RCC 7860 (cell line): ENCODE measurements around the gene THADA.
A peak's percentile ranks its signal among the peaks of the same experiment; 100 is the strongest.

Experiments
- DNase-seq: peaks from one replicate; pipeline ENCODE4 v3.0.0-alpha.2; 2015; ENCODE audit warnings: low spot score
- FAIRE-seq: peaks from 2 replicates; lab custom pipeline; 2012; peaks lifted over from hg19 to GRCh38; lab: Jason Lieb, UNC

THADA gene

DNA sequence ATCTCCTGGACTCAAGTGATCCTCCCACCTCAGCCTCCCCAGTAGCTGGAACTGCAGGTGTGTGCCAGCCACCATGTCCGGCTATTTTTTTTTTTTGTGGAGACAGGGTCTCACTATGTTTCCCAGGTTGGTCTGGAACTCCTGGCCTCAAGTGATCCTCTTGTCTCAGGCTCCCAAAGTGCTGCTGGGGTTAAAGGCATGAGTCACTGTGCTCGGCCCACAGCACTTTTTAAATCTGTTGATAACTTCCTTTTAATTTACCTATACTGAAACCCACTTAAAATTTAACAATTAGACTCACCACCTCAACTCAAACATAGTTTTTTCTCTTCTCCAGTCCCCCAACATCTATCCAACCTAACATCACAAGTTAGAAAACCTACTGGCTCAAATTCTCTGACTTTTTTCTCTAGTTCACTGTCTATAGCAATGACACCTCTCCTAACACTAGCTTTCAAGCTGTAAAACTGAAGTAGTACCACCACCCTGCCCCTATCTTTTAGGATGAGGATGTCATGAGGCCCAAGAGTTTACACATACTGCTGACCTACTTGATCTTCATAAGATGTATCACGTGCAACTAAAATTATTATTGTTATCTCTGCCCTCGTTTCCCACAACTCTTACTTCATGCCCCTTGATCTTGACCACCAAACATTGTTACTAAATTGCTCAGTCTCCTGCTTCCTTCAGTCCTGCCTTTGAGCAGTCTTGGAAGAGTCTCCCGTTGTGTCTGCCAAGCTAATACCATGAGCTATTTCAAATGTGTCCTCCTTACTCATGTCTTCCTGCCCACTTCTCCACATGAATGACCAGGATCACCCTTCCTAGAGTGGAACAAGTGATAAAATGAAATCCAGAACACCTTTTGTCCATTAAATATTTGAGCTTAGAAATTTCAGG, 227.1 kb downstream of the THADA start:
- FAIRE-seq (peak; percentile 31), DNase-seq (peak; percentile 52)

DNA sequence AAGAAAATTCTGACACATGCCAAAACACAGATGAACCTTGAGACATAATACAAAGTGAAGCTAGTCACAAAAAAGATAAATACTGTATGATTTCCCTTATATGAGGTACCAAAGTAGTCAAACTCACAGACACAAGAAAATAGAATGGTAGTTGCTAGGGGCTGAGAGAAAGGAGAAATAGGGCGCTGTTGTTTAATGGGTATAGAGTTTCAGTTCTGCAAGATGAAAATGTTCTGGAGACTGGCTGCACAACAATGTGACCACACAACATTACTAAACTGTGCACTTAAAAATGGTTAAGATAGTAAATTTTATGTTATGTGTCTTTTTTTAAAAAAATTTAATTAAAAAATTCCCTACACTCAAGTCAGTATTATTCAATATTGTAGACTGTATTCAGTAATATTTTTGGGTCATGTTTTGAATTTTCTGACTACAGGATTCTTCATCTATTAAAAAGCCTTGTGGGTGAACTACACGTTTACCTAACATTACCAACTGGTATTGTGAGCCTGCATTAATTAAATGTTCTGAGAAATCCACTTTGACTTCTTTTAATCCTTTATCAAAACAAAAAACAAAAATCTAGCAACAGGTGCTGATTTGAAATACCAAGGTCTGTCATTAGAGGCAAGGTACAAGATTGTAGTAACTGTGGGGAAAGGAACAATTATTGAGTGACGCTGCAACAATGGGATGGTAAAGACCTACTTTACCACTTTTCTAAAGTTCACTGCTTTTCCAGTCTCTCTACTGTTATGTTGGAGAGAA, 228.6 kb downstream of the THADA start:
- DNase-seq = no peak
- FAIRE-seq = no peak

DNA sequence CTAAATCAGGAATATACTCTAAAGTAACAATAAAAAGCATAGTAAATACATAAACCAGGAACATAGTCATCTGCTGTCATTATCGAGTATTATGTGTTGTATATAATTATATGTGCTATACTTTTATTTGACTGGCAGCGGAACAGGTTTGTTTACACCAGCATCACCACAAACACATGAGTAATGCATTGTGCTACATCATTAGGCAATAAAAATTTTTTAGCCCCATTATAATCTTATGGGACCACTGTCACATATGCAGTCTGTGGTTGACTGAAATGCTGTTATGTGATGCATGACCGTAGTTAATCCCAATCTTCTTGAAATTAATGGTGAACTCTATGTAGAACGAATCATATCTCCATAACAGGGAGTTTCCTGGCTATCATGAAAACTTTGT, 232.7 kb downstream of the THADA start:
- FAIRE-seq (no peak), DNase-seq (no peak)

DNA sequence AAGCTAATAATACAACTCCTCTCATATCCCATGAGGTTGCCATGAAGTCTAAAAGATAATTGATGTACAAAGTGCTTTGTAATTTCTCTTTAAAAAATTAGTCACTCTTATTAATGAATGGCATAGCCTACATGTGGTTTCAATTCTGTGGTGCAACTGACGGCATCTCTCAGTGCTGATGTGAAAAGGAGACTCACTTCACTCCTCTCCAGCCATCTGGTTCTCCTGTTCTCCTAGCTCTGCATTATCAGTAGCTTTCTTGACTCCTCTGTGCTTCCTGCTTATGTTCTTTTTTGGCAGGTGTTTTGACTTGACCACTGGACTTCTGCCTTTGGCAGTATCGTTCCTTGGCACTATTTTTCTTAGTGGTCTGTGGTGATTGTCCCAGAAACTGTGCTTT, 234.6 kb downstream of the THADA start:
- DNase-seq = no peak
- FAIRE-seq = no peak

DNA sequence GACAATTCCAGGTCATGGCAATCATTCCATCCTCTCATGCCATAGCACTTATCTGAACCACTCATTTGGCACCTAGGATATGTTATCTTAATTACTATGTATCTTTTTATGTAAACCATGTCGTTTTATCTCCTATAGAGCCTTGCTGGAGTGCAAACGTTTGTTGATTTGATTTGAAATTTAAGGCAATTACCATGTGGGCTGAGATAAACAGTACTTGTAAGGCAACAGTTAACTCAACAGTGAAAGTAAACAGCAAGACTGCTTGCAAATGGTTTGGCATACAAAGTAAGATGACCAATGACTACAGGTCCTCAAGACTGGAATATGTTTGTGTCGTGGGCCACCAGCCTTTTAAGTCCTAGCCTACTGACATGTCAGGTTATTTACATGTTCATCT, 235.7 kb downstream of the THADA start:
- no peak for FAIRE-seq

DNA sequence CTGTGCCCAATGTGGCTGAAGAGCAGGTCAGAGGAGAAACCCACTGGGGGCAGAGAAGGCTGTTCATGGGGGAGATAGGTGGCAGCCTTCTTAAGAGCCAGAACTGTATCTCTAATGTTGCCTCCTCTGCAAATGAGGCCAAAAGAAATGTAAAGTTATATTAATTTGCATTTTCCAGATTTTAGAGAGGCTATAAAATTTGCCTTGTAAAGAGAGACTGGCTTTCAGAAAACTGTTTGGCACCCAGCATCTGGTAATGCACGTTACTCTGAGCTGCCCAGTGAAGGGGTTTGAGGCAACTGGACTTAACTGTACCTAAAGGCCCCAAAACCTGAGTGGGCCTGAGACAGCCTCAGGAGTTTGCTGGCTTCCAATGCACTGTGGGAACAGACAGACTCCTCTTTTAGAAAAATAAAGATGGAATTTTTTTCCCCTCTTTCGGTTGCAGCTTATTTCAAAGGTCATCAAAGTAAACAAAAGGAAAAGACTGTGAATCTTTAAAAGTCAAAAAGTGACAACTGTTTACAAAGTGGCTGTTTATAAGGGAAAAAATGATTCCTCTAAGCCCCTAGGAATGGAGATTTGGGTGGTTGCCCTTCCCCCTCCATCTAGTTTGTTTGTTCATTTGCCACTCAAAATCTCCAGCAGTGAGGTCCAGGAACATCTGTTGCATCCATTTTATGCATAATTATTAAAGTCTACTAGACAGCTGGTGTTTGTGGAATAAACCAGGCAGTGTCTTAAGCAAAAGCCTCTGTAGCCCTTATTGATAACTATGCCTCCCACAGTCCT, 237.2 kb downstream of the THADA start:
- no peak for DNase-seq
- FAIRE-seq = no peak

More for the DNA sequence above, 235.7 kb downstream of the THADA start:
- DNase-seq = no peak

DNA sequence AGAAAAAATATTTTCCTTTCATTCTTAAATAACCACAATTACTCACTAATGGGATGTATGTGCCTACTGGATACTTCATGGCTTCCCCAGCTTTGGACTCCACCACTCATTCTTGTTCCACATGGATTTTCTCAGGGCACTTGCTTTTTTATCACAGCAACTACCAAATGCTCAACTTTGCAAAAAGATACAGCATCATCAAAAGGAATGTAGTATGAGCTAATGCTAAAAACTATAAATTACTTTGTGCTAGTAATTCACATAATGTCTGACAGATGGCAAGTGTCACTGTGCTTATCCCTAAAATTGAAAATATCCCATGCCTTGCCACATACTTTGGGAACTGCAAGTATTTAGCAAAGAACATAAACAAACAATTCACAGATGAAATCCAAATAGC, 239.1 kb downstream of the THADA start:
- FAIRE-seq (no peak), DNase-seq (no peak)

DNA sequence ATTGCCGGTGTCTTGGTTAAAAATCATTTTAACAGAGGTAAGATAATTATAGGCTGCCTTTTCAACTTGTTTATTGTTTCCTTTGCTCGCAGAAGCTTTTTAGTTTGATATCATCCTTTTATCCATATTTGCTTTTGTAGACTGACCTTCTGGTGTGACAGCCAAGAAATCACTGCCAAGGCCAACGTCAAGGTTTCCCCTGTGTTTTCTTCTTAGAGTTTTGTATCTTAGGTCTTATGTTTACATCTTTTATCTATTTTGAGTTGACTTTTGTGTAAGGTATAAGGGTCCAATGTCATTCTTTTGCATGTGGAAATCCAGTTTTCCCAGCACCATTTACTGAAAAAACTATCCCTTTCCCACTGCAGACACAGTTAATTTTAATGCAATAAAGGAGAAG, 240.4 kb downstream of the THADA start:
- no peak for DNase-seq
- no peak for FAIRE-seq

DNA sequence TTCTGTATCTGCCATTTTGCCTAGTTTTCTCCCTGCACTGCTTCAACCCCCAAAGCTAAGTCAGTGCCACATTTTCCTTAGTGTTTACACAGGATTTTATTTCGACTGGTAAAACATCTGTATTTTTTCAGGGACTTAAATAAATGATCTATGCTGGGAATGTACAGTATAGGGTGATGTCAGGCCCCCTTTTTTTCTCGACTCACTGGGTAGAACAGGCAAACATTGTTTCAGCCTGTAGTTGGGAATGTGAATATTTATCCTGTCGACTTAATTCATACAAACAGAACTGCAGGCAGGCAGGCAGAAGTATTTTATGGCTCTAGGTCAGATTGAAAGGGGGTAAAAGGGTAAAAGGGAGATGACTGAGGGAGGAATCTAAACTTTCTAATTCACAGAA, 245.9 kb downstream of the THADA start:
- DNase-seq (no peak), FAIRE-seq (no peak)

DNA sequence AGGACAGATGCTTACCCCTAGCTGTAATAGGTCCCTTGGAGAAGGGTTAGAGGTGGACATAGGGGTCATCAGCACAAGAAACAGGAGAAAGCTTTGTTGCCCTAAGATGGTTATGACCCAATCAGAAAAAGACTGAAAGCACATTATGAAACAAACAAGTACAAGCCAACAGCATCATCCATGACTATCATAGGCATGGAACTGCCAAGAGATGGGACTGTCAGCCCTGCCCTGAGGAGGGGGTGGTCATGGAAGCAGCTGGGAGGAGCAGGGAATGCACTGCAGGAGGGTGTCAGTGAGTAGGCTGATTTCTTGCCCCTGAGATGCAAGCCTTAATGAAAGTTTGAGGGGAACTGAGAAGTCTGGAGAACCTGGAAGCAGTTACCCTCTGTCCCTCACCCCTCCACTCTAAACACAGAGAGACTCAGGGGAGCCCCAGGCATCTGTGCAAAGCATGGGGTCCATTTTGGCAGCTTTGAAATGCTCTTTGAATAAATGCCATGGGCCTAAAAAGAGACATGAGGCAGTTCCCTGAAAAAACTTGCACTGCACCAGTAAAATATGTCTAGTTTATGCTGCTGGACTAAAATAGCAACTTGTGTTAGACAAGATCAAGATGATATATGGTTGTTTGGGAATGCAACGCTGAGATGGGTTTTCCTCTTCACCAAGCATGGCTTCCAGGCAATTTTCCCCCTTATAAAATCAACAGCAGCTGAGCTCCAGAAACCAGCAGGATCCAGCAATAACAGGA, 246.8 kb downstream of the THADA start:
- FAIRE-seq = no peak
- no peak for DNase-seq

DNA sequence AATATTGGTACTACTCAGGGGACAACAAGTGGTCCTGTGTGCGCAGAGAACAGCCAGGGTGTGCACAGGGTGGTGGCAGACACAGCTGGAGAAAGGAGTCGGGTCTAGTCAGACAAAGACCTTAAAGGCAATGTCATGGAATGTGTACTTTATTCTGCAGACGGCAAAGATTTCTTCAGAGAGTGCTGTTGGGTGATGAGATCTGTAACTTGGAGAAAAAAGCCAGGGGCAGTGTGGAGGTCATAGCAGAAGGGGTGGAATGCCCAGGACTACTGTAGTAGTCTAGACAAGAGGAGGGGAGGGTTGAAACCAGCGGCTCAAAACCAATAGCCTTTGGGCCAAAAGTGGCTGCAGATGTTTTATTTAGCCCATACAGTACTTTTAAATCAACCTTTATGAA, 248.1 kb downstream of the THADA start:
- DNase-seq = no peak
- no peak for FAIRE-seq

DNA sequence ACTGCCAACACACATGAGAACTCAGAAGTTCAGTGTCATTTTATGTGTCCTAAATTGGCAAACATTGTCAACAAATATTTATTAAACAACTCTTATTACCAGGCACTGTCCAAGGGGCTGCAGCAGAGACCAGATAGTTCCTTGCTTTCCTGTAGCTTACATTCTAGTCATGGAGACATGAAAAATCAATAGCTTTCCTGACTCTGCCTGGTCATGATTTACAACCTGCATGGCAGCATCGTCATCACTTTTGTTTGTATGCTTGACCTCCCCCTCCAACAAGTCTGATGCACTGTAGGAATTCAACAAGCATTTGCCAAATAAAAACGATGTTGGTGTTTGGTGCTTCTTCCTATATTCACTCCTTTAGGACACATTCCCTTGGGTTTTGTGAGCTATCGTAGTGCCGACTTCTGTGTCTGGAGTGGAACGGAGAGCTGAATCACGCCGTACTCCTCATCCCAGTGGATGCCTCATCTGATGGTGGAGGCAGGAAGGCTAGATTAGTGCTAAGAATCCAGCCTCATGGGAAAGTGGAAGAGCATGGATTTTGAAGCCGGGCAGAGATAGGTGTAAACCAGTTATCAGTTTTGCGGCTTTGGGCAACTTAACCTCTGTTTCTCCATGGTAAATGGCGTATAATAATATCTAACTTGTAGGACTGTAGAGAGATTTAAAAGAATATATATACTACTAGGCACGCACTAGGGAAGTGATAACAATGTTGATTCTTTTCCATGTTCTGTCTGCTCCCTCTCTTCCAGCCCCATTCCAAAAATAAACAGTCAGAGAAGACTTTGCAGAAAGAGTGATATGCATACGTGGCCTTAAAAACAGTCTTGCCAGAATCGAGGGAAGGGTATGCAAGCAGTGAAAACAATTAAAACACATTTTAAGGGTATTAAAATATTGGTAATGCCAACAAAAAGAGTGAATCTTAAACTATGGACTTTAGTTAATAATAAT, 249.0 kb downstream of the THADA start:
- no peak for FAIRE-seq
- DNase-seq = no peak

DNA sequence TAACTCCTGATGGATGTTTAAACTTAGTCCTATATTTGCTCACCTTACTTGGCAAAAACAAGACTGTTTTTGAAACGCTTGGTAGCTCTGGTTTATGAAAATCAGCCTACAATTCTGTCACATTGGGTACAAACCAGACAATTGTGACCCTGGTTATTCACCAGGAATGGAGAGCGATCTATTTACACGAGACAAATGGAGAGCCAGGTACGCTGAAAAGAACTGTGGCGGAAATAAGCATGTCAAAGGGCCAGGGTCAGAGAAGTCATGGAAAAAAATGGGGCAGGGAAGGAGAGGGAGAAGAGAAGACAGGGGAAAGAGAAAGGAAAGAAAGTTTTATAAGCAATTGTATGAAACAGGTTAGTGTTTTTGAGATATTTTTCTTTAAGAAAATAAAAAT, 250.0 kb downstream of the THADA start:
- no peak for FAIRE-seq

DNA sequence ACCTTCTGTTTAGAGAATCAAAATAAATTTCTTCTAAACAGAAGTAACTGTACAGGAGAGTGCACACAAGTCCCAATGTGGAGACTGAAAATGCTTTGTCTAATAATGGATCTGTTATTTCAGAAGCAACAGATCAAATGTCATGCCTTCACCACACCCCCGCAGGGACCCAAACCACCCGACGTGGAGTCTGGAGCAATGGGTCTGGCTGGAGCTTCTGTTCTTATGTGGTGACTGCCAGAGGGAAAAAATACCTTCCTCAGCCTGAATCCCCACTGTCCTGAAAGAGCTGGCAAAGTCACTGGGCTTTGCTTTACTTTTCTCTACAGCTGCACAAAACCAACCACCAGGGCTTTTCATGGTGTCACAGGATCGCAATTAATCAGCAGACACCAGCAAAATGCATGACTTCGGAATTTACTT, 250.4 kb downstream of the THADA start:
- FAIRE-seq (no peak), DNase-seq (no peak)

More for the DNA sequence above, 250.0 kb downstream of the THADA start:
- DNase-seq = no peak

DNA sequence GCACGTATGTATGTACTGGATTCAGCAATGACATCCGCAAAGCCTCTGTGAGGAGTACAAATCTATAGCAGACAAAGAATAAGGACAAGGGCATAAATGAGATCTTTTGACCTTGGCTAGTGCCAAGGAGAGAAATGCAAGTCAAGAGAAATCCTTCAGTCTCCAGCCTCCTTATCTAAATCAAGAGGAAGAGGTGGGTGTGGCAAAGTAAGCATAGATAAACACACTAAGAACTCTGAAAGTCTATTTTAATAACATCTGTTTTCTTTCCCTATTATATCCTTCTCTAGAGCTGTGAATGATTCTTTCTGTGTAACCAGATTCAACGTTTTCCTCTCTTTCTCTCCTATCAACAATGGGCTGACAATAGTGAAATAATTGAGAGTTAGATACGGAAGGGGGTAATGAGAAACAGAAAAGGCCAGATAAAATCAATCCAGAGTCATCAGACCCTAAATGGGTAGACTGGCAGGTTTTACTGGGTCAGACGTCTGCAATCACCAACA, 250.9 kb downstream of the THADA start:
- no peak for FAIRE-seq
- no peak for DNase-seq

DNA sequence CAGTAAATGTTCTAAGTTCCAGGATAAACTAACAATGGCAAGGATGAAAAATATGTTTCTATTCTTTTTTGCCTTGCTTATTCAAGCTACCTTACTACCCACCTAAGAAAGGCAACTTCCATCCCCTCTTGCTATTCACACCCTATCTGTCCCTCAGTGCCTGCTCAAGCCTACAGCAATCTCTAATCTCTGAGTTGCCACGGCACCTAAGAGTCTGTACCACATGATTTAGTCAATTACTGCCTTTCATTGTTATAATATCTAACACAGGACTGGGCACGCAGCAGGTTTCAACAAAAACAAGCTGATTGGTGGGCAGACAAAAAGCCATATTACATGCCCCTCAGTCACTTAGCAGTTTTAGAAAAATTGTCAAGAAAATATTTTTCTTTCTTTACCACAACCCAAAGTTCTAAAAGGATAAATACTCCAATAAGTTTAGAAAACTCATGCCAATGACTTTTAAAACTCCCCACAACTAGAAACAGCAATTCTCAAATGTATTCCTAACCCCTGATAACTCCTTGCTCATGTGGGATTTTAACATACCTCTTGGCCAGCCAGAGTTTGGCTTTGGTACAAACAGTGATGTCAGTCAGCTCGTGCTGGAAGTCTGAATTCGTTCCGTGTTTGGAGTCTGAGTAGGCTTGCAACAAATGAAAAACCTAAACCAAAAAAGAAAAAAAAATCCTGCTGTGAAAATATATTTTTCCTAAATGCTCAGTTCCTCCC, 252.1 kb downstream of the THADA start:
- FAIRE-seq (no peak), DNase-seq (no peak)

DNA sequence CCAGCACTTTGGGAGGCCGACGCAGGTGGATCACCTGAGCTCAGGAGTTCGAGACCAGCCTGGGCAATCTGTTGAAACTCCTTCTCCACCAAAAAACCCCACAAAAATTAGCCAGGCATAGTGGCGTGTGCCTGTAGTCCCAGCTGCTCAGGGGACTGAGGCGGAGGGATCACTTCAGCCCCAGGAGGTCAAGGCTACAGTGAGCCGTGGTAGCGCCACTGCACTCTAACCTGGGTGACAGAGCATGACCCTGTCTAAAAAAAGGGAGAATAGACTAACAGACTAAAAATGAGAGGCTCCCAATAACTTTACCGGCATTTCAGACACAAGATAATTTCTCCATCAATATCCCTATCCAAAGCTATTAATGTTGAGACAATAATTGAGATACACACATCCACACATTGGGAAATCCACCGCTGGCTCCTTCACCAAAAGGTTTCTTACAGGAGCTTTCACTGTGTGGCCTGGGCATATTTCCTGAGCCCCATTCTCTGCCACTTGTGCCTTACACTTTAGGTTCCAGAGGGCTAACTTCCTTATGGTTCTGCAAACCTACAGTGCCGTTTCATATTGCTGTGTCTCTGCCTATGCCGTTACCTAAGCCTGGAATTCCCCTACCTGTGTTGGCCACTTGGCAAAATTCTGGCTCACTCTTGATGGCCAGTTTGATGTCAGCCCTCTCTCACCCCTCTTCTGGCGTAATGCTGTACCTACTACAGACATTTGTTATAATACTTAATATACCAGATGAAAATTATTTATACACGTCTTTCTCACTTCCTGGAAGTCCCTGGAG, 253.7 kb downstream of the THADA start:
- DNase-seq (no peak), FAIRE-seq (no peak)

DNA sequence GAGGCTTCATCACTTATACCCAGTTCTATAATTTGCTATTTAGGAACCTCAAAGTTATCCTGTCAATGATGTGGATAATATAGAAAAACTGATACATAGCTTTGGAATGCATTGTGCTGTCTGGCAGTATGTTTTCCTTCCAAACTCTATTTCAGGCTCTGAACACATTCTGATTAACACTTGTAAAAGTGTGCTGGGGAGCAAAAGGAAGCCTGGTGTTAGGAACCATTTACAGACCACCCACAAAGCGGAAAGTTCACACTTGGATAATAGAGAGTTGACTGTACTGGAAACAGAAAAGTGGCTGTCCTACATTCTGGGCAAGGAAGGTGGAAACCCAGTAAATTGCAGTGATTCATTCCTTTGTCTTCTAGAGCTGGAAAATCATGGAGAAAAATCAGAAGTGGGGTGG, 254.9 kb downstream of the THADA start:
- FAIRE-seq = no peak
- peak; percentile 43 for DNase-seq
